SH-SY5Y (cell line): ENCODE results near the gene LRP2.

Source experiments
- GATA2 ChIP-seq: IDR thresholded peaks from 2 replicates; pipeline ENCODE4 v1.6.1; 2011; ENCODE audit warnings: mild to moderate bottlenecking, low read depth, low read length
- GATA3 ChIP-seq: IDR thresholded peaks from 2 replicates; pipeline ENCODE4 v1.6.1; 2011; ENCODE audit warnings: low read depth, mild to moderate bottlenecking, low read length, moderate library complexity

LRP2 gene

DNA sequence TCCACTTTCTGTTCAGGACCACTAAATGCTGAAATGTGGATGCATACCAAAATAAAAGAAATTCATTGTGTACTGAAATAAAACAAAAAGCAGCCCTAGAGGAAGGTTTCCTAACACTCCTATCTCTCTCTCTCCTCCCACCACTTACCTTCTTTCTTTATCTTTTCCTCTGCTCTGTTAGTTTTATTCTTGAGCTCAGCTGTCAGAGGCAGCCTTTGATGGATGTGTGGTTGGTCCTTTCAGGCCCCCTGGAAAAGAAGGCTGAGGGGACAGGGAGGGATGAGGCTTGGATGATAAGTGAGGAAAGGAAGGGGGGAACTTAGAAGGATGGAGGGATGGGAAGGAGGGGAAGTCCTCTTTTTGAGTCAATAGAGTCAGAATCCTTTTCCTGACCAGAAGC lies 245.3 kb downstream of the LRP2 start:
- no peak for TF ChIP-seq GATA3
- no peak for TF ChIP-seq GATA2

DNA sequence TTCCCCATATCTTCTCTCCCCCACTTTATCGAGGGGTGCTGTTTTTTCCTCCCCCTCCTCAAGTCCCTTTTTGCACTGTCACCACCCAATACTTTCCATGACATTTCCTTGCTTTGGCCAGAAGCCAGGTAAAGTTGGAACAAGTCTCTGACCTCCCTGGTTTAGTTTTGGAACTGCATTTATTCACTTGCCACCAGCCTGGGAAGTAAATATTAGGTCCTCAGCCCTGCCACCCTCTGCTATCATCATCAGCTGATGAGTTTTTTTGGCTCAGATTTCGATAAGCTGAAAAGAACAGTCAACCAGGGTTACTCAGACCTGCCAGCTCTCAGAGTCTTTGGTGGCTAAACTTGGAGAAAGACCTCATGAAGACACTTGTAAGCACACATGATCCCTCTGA lies 246.0 kb downstream of the LRP2 start:
- TF ChIP-seq GATA3 (no peak), GATA2 (no peak)

DNA sequence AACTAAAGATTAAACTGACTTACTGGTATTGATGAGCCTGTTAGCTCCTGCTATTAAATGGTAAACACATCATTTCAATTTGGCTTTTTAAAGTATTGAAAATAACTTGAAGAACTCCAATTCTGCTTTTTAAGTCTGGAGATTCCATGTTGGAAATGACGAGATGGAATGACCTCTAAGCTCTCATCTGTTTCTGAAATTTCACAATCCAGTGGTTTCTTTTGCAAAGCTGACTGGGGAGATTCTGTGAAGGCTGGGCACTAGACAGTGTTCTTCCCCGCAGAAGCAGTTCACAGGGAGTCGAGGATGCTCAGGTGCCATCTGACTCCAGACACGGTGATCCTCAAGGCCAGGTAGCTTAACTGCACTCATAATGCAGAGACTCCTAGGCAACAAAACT lies 248.3 kb downstream of the LRP2 start:
- TF ChIP-seq GATA2, result no peak
- TF ChIP-seq GATA3, result no peak

DNA sequence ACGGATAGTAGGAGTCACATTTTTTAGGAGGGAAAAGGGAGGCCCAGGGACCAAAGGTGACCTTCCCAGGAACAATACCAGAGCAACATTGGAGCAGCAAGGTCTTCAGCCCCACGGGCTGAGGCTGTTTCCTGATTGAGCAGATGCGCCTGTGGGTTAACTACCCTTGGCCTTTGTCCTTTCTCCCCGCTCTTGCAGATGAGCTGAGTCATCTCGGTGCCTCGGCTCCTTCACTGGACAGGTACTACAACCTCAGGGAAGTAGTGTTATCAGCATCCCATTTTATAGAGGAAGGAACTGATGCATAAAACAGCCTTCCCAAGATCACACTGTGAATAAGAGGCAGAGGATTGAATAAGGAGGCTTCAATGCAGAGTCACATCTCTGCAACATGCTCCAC lies 249.5 kb downstream of the LRP2 start:
- TF ChIP-seq GATA3 (no peak), GATA2 (no peak)

DNA sequence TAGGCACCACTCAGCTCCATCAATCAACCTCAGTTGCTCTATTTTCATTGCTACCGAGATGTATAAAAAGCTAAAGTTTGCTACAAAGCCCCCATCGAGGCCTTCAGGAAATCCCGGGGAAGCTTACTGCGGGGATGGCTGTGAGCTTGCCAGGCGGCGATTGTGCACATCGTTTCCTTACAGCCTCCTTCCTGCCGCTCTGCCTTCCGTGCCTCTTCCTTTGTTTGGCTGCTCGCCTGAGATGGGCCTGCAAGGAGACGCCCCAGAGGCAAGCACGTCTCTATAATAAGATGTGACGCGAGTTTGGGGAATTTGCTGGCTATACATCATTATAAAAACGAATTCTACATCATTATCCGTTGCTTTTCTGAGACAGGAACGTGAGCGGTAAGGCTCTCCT lies 251.4 kb downstream of the LRP2 start:
- TF ChIP-seq GATA2 (no peak), GATA3 (no peak)

DNA sequence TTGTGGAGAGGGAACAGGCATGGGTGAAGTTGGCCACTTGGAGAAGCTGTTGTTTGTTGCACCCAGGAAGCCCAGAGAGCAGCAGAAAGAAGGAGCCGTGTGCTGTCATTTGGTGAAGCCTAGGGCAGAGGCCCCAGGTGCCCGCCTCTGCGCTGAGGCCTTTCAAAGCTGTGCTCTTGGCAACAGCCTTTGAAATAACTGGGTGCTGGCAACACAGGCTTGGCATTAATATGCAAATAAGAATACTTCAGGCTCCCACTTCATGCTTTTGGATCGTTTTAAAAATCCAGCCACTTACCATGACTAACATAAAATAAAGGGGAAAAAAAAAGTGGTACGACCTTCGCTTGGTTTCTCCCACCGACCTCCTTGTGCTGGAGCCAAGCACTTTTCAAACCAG lies 251.9 kb downstream of the LRP2 start:
- TF ChIP-seq GATA3 (no peak), GATA2 (no peak)

DNA sequence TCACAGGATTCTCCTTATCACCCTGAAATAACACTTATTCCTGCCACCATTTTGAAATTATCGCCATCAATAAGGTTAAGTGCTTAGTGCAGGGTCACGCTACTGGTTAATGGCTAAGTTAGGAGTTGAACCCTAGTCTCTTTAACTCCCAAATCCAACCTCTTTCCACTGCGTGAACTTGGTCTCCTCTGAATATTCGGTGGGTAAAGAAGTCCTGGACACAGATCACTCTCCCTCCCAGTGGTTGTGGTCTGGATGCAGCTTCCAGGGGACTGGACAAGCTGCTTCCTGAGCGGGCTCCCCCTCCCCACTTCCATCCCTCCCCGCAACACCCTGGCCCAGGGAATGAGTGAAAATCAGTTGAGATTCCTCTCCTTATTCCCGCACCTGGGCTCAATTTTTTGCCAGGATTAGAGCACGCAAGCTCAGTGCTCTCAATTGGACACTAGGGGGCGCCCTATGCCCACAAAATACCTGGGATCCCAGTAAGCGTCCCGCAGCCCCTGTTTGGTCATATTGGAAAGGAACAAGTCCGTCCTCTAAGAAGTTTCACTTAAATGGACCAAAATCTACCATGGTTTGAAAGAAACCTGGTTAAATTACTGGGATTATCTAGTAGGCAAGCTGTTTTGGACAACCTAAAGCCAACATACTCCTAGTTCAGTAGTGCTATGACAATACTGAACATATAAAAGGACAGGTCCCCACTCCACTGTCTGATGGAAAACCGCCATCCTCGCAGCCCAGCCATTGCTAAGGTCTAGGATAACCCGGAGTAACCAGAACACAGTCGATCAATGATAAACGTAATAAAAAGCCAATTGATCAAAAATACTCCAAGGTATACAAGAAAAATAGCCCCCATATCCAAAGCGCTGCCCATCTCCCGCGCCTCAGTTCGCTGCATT lies 252.6 kb downstream of the LRP2 start:
- TF ChIP-seq GATA3, result no peak
- no peak for TF ChIP-seq GATA2

DNA sequence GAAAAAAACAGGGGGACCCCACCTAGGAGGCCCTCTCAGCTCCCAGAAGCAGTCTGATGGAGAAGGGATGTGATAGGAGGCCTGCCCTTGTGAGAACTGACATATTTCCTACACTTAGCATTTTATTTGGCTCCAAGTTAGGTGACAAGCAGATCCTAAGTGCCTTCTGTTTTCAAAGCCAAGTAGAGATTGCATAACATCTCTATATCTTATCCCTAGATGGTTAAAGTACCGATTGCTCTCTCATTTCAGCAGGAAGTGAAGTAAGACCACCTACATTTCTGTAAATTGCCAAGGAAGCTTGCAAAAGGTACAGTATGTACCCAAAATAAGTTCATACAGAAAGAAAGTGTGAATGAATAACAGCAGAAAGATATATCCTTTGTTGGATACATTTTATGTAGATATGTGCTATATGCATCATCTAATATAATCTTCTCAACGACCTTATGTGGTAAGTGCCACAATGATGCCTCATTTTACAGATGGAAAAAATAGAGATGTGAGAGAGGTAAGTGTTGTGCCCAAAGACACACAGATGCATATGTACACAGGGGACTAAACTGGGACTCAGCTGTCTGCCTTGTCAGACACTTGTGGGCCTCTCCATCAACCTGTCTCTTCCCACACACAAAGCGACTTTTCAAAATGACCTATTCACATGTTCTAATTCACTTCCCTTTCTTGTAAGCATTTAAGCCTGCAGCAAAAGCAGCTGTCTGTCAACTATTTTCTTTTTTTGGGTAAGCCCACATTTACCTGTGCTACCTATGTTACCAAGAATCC lies 254.0 kb downstream of the LRP2 start:
- TF ChIP-seq GATA2 (no peak), GATA3 (no peak)

DNA sequence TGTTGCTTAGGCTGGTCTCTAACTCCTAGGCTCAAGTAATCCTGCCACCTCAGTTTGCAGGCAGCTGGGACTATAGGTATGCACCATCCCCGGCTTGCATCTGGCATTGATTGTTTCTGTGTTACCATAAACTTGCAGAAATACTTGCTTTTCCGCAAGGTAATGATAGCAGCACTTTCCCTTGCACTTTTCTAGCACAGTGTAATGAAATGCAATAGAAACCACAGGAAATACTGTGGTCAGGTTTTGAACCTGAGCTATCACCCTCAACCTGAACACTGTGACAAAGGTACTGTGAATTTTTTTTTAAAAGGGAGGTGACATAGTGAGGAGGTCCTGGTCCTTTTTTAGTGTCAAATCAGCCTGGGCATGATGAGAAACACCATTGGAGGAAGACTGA lies 254.7 kb downstream of the LRP2 start:
- TF ChIP-seq GATA2 (no peak), GATA3 (no peak)

DNA sequence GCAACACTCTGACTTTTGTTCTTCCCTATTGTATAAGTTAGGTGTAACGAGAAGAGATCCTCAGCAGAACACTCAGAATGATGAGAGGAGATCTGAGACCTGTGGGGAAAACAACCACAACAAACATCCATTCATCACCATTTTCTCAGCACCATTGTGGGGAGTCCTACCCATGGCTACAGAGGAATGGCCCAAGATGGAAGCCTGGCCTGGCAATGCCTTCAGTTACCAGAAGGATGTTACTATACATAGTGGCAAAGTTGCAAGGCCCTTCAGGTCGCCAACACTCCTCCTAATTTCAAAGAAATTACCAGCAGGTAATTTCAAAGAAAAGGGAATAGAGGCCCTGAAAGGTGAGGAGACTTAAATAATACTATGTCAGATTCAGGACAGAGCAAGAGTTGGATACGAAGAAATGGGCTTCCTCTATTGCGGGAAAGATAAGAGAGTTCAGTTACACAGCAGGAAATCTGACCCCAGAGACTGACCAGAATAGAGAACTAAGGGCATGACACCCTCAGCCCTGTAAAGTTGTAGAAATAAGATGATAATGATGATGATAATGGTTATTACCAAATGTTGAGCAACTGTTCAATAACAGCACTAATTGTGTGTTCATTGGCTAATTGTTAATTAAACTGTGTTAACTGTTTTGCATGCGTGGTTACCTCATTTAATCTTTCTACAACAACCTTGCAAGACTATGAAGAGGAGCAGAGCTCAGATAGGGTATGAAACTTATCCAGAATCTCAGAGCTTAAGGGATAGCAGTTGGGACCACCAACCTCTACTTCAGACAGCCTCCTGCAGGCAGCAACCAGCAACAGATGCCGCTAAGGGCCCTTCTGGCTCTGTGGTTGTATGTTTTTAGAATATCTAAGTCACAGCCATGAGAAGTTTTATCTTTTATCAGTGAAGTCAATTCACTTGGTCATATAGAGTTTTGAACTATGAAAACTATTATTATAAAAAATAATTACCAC lies 255.5 kb downstream of the LRP2 start:
- TF ChIP-seq GATA2, result no peak
- TF ChIP-seq GATA3, result no peak

DNA sequence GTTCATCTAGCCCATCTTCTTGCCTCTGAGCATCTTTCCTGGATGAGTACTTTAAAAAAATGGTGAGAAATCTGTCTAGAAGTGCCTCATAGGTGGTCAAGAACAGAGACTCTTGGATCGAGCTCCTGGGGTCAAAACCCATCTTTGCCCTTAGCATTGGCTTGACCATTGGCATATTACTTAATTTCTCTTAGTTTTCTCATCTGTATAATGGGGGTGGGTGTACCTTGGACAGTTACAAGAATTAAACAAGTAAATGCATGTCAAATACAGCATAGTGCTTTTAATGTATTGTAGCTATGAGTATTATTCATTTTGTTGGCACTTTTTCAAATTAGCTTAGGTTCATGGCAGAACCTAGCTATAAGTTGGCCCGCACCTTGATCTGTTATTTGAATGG lies 256.2 kb downstream of the LRP2 start:
- no peak for TF ChIP-seq GATA2
- no peak for TF ChIP-seq GATA3

DNA sequence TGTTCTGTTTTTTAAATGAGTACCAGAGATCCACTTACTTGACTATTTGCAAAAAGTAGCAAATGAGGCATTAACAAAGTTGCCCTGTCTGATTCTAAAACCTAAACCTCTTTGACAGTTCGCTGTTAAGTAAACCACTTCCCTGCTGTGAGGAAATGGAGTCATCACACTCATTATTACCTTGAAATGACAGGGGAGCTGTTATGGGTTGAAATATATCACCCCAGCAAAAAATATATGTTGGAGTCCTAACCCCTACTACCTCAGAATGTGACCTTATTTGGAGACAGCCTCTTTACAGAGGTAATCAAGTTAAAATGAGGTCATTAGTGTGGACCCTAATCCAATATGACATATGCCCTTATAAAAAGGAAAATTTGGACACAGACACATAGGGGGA lies 256.9 kb downstream of the LRP2 start:
- TF ChIP-seq GATA2 (no peak), GATA3 (no peak)

DNA sequence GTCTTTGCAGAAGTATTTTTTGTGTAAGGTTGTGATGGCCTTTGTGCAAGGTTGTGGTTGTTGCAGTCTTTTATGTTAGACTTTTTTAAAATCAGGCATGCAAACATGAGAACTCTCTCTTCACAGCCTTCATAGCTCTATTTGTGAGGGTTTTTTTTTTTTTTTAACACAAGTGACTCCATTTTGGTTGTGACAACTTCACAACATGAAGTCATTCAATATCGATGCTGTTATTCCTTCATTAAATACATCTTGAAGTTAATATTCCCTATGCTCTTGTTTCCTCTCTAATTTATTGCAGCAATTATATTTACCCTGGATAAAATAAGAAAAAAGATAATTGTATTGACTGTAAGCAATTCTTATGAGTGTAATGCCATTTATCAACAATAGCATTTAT lies 257.5 kb downstream of the LRP2 start:
- TF ChIP-seq GATA3, result no peak
- TF ChIP-seq GATA2, result no peak

DNA sequence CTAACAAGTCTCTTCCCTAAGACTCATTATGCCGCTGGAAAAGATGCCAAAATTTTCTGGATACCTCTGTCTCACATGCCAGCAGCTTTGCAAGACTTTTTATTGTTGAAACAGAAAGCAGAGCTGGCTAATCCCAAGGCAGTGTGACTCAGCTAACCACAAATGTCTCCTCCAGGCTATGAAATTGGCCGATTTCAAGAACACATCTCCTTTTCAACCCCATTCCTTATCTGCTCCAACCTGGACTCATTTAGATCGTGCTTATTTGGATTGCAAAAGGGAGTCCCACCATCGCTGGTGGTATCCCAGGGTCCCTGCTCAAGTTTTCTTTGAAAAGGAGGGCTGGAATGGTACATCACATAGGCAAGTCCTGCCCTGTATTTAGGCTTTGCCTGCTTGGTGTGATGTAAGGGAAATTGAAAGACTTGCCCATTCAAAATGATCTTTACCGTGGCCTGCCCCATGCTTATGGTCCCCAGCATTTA lies 266.7 kb downstream of the LRP2 start:
- TF ChIP-seq GATA3 (no peak), GATA2 (no peak)
